Left ventricle myocardium superior (tissue), 1 donor: Measurements from ENCODE around the gene NEMF. TPM values are rescaled to one million over a fixed set of nuclear protein-coding genes. Genes with fewer than 3 reads are reported as not detected.
"Not testable (repeated sequence)": the region's sequence is repeated elsewhere in the genome, so short reads cannot be mapped to it uniquely, and the experiment has no call there.

ENCODE experiments used
- ATAC-seq: fragments of 200-7000 bp; cut with Tn5 transposase; one replicate; pipeline ENCODE4 v1.9.1; 2020; ENCODE audit warnings: mild to moderate bottlenecking, moderate library complexity
- DNase-seq: peaks from one replicate; pipeline ENCODE4 v3.0.0-alpha.2; 2020
- intact Hi-C: fragments of 100-400 bp; cut with micrococcal nuclease; formaldehyde crosslinking; loops from one replicate; pipeline ENCODE4 v1.11.0; 2022
- total RNA-seq: library from RNA; stranded (reverse); fragmentation: NEBNext Ultra II Directional; extraction: Animal tissue kit (Norgen Biotek cat#: 25700); gene quantifications from one replicate; pipeline ENCODE4 v1.2.1, GENCODE V29; 2021
- donor health status: DM: no; HTN: yes; CAD: no; lungs with severe emphysema.

NEMF gene
- total RNA-seq, 1 donor from 2014 or later: 50.1 TPM

GRCh38 chr14:49768301-49769121 lies 84.1 kb downstream of the NEMF start:
- ATAC-seq: peak; percentile 46
- peak; percentile 70 for DNase-seq
- intact Hi-C loops: loop anchor here (10.0 kb wide), 1 partner anchor 134 kb away; the partner anchor contains the start of gene DNAAF2

- DNase-seq: peak; percentile 95
- intact Hi-C loops: loop anchor here (10.0 kb wide), 1 partner anchor 133 kb away; the partner anchor contains the start of gene DNAAF2
These were observed 84.9 kb downstream of the NEMF start, which contains the start of gene KLHDC2 for GRCh38 chr14:49767571-49768300. TSS of gene KLHDC2 (plus strand) at chr14:49768153. CDS start at chr14:49768469, 316 bp downstream.

GRCh38 chr14:49767270-49767570 lies 85.4 kb downstream of the NEMF start:
- intact Hi-C loops: loop anchor here (10.0 kb wide), 1 partner anchor 132 kb away; the partner anchor contains the start of gene DNAAF2
- DNase-seq: no peak
- ATAC-seq: no peak

More at GRCh38 chr14:49767571-49768300, 84.9 kb downstream of the NEMF start, which contains the start of gene KLHDC2:
- ATAC-seq: peak; percentile 96

DNA sequence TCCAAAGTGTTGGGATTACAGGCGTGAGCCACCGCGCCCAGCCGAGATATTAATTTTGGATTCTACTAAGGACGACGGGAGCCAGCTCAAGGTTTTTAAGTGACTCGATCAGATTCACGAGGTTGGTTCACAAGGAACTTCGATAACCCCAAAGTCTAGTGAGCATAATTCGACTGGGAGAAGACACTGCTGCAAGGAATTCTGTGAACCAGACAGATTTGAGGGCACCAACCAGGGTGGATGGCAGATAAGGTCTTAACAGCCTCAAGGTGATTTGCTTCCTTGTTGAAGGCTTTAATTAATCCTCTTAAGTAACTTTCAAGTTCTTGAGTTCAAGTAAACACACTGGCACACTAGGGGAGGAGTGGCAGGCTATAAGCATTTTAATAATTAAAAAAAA lies 85.7 kb downstream of the NEMF start:
- intact Hi-C loops: loop anchor here (10.0 kb wide), 1 partner anchor 132 kb away; the partner anchor contains the start of gene DNAAF2
- no peak for DNase-seq
- ATAC-seq: no peak

GRCh38 chr14:49761839-49762551 lies 90.6 kb downstream of the NEMF start:
- no peak for DNase-seq
- no peak for ATAC-seq

DNA sequence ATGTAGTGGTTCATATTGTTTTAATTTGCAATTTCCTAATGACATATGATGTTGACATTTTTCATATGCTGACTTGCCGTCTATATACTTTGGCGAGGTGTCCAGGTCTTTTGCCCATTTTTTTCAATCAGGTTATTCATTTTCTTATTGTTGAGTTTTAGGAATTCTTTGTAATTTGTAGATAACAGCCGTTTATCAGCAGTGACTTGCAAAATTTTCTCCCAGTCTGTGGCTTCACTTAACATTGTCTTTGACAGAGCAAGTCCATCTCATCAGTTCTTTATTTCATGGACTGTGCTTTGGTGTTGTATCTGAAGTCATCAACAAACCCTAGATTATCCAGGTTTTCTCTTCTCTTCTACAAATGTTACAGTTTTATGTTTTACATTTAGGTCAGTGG lies 97.2 kb downstream of the NEMF start:
- ATAC-seq (no peak), DNase-seq (no peak)
- intact Hi-C loops: no loop called here

More at GRCh38 chr14:49761839-49762551, 90.6 kb downstream of the NEMF start:
- intact Hi-C loops: loop anchor here (10.0 kb wide), 1 partner anchor 127 kb away; the partner anchor contains the start of gene DNAAF2

GRCh38 chr14:49754570-49755097 lies 98.0 kb downstream of the NEMF start:
- ATAC-seq (no peak), DNase-seq (no peak)
- intact Hi-C loops: no loop called here

GRCh38 chr14:49746476-49746875 lies 106.1 kb downstream of the NEMF start:
- ATAC-seq, intact Hi-C loops, DNase-seq: not testable (repeated sequence)

DNA sequence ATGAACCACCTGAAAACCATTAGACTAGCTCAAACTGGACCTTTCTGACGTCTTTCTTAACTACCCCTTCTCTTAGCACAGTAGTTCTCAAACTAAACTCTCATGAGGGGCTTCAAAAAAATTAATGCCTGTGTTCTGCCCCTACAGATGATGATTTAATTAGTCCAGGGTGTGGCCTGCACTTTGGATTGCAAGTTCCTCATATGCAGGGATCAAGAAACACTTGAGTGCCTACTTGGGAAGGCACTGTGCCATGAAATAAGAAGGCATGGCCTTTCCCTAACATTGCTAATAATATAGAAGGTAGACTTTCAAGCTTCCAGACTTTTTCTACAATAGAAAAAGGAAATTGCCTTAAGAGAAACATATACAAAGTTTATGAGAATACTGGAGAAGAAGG lies 107.4 kb downstream of the NEMF start:
- ATAC-seq: no peak

GRCh38 chr14:49735669-49736068 lies 116.9 kb downstream of the NEMF start:
- DNase-seq, ATAC-seq, intact Hi-C loops: not testable (repeated sequence)

More for the DNA sequence above, 107.4 kb downstream of the NEMF start:
- intact Hi-C loops: no loop called here
- no peak for DNase-seq

DNA sequence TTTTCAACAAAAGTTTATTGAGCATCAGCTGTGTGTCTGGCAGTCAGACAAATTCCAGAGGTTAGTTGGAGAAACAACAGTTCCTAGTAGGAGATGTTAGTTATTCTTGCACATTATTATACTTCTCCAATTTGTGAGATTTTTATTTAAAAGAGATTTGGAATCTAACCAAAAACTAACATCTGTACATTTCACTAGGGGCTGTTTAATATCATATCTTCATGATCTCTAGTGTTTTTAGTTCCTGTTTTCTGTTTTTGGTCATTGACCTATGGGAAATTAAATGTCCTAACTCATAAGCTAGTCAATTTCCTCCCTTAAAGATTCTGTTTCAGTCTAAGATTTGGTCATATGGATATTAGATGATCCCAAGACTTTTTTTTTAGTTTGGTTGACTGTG lies 118.8 kb downstream of the NEMF start:
- intact Hi-C loops: no loop called here
- DNase-seq: no peak
- no peak for ATAC-seq

- ATAC-seq: no peak
- no peak for DNase-seq
- intact Hi-C loops: no loop called here
These were observed 119.7 kb downstream of the NEMF start for GRCh38 chr14:49732896-49733295.

Other genes starting within 250 kb of the NEMF start
- 149 TPM for gene RPL36AL, start 232.2 kb downstream of the NEMF start, total RNA-seq
- 9.6 TPM for gene MGAT2, start 232.0 kb downstream of the NEMF start, total RNA-seq
- gene DNAAF2, start 217.5 kb downstream of the NEMF start, total RNA-seq: 6.8 TPM
- gene POLE2, start 164.6 kb downstream of the NEMF start, total RNA-seq: 0.40 TPM
- 6.0 TPM for gene KLHDC1, start 159.7 kb downstream of the NEMF start, total RNA-seq
- gene KLHDC2, start 84.6 kb downstream of the NEMF start, total RNA-seq: 85.5 TPM
- 24.6 TPM for gene ARF6, start 40.3 kb upstream of the NEMF start, total RNA-seq